Lower lobe of right lung (tissue), 2 donors: ENCODE data around the gene TLCD5. TPM values are rescaled to one million over a fixed set of nuclear protein-coding genes. Genes with fewer than 3 reads are reported as not detected.

Experiments used
- ATAC-seq, 2 donors: fragments of 200-7000 bp; cut with Tn5 transposase; one replicate each; pipeline ENCODE4 v1.9.1; 2020 to 2022; ENCODE audit warnings: mild to moderate bottlenecking in 2 of 2, moderate library complexity in 2 of 2
- DNase-seq: peaks from one replicate; pipeline ENCODE4 v3.0.0-alpha.2; 2020
- H3K27ac ChIP-seq: fragments of 200-600 bp; one replicate; pipeline ENCODE4 v1.8.0; 2022
- H3K27me3 ChIP-seq: fragments of 200-600 bp; one replicate; pipeline ENCODE4 v1.8.0; 2022; ENCODE audit warnings: low read depth
- H3K36me3 ChIP-seq: fragments of 200-600 bp; one replicate; pipeline ENCODE4 v1.8.0; 2022; ENCODE audit warnings: mild to moderate bottlenecking
- H3K4me1 ChIP-seq: fragments of 200-600 bp; one replicate; pipeline ENCODE4 v1.8.0; 2022
- H3K4me3 ChIP-seq: fragments of 200-600 bp; one replicate; pipeline ENCODE4 v1.8.0; 2022; ENCODE audit warnings: mild to moderate bottlenecking
- H3K9me3 ChIP-seq: fragments of 200-600 bp; one replicate; pipeline ENCODE4 v1.8.0; 2022
- intact Hi-C: fragments of 100-400 bp; cut with DNase I; formaldehyde crosslinking; loops from one replicate; pipeline ENCODE4 v1.11.0; 2022
- total RNA-seq: library from RNA; stranded (reverse); fragmentation: NEBNext Ultra II Directional; extraction: Animal tissue kit (Norgen Biotek cat#: 25700); gene quantifications from one replicate; pipeline ENCODE4 v1.2.1, GENCODE V29; 2021
- TF ChIP-seq, protein P1 (sequence below): fragments of 200-600 bp; IDR thresholded peaks from one replicate; pipeline ENCODE4 v1.8.0; 2022; ENCODE audit warnings: antibody characterized with exemption, mild to moderate bottlenecking
- donor health status: DM: no; HTN: yes; CAD: no; lungs with severe emphysema.

Gene TLCD5
- total RNA-seq, 1 donor from 2014 or later = 3.5 TPM

DNA sequence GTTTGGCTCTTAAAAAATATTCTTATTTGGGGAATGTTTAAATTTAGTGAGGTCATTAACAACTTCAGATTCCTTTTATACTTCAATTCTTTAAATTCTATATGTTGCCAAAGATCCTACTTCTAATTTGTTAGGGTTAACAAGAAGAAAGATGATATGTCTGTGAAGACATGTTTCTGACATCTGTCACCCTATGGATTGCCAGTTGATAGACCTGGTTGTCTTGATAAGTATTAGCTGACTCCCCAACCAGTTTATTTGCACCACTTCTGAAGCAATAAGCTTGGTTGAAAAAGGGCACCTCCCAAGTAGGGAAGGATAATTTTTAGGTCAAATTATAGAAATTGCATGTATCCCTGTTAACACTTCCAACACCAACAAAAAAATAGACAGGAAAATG, 40.4 kb downstream of the TLCD5 start:
- ATAC-seq (no peak), DNase-seq (no peak)
- Histone ChIP-seq H3K36me3 (no peaks in the 10 kb centered on the region), H3K27ac (no peak overlapping the region), H3K4me1 (peaks cover 13% of the 10 kb centered on the region), H3K27me3 (no peaks in the 10 kb centered on the region), H3K4me3 (no peak overlapping the region), H3K9me3 (no peaks in the 10 kb centered on the region)
- intact Hi-C loops = no loop called here
- TF ChIP-seq, protein P1, sequence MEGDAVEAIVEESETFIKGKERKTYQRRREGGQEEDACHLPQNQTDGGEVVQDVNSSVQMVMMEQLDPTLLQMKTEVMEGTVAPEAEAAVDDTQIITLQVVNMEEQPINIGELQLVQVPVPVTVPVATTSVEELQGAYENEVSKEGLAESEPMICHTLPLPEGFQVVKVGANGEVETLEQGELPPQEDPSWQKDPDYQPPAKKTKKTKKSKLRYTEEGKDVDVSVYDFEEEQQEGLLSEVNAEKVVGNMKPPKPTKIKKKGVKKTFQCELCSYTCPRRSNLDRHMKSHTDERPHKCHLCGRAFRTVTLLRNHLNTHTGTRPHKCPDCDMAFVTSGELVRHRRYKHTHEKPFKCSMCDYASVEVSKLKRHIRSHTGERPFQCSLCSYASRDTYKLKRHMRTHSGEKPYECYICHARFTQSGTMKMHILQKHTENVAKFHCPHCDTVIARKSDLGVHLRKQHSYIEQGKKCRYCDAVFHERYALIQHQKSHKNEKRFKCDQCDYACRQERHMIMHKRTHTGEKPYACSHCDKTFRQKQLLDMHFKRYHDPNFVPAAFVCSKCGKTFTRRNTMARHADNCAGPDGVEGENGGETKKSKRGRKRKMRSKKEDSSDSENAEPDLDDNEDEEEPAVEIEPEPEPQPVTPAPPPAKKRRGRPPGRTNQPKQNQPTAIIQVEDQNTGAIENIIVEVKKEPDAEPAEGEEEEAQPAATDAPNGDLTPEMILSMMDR = no peak

DNA sequence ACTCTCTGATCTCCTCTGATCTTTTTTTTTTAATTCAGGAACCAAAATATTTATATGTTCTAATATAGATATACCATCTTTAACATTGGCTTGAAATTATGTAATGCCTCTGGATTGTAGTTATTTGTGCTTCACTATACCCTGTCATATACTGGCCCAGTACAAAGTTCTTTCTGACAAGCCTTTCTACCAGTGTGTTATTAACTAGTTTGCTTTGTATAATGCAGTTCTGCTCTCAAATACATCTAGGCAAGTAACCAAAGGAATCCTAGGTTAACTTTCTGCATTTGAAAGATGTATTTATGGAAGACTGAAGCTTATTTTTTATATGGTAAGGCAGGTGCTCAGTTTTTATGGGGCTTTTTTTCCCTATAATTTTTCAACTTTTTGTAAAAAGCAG, 47.2 kb downstream of the TLCD5 start:
- Histone ChIP-seq H3K4me1 (peaks cover 20% of the 10 kb centered on the region), H3K27ac (no peak overlapping the region), H3K36me3 (no peaks in the 10 kb centered on the region), H3K4me3 (no peak overlapping the region), H3K27me3 (no peaks in the 10 kb centered on the region), H3K9me3 (no peaks in the 10 kb centered on the region)
- ATAC-seq (no peak), DNase-seq (no peak)
- intact Hi-C loops = no loop called here
- TF ChIP-seq, protein P1 = no peak

DNA sequence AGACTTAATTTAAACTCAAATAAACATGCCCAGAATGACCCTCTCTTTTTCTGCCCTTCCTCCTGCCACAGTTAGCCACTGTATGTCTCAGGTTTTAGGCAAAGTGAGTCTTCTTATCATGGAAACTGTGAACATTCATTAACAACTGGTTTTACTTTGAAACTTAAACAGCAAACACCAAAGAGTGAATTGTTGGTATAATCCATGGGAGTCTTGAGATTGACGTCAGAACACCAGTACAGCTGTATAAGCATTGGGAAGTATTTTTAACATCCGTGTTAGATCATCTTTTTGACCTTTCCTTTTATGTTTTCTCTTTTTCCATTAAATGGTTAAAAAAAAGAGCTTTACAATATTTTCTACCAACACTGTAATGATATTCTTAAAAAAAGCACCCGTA, 50.0 kb downstream of the TLCD5 start:
- Histone ChIP-seq H3K4me3 (no peak overlapping the region), H3K27me3 (no peaks in the 10 kb centered on the region), H3K36me3 (no peaks in the 10 kb centered on the region), H3K4me1 (peaks cover 30% of the 10 kb centered on the region), H3K9me3 (peaks cover 3% of the 10 kb centered on the region), H3K27ac (no peak overlapping the region)
- TF ChIP-seq, protein P1 = no peak
- DNase-seq (no peak), ATAC-seq (no peak)
- intact Hi-C loops = no loop called here

DNA sequence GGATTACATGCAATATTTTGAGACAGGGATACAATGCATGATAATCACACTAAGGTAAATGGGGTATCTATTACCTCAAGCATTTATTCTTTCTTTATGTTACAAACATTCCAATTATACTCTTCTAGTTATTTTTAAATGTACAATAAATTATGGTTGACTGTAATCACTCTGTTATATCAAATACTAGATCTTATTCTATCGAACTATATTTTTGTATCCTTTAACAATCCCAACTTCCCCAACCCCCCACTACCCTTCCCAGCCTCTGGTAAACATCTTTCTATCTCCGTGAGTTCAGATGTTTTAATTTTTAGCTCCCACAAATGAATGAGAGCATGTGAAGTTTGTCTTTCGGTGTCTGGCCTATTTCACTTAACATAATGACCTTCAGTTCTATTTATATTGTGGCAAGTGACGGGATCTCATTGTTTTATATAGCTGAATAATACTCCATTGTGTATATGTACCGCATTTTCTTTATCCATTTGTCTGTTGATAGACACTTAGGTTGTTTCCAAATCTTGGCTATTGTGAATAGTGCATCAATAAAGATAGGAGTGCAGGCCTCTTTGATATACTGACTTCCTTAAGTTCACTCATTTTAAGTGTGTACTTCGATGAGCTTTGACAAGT, 51.6 kb downstream of the TLCD5 start:
- no peaks in the 10 kb centered on the region for H3K27me3 ChIP-seq
- ATAC-seq (no peak), DNase-seq (no peak)
- peaks cover 3% of the 10 kb centered on the region for H3K9me3 ChIP-seq
- intact Hi-C loops = no loop called here
- H3K4me1 ChIP-seq = peaks cover 29% of the 10 kb centered on the region
- H3K36me3 ChIP-seq = no peaks in the 10 kb centered on the region
- TF ChIP-seq, protein P1 = no peak
- H3K4me3 ChIP-seq = no peak overlapping the region
- H3K27ac ChIP-seq = no peak overlapping the region

DNA sequence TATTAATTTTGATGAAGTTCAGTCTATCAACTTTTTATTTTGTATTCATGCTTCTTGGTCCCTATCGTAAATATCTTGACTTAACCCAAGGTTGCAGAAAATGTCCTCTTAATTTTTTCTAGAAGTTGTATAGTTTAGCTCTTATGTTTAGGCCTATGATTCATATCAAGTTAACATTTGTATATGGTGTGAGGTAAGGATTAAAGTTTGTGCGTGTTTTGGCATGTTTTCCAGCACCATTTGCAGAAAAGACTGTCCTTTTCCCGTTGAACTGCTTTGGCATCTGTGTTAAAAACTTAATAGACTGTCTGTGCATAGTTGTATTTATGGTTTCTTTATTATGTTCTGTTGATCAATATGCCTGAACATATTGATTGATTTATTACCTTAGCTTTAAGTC, 53.4 kb downstream of the TLCD5 start:
- no peak overlapping the region for H3K27ac ChIP-seq
- no peak for DNase-seq
- peaks cover 3% of the 10 kb centered on the region for H3K9me3 ChIP-seq
- H3K4me3 ChIP-seq = no peak overlapping the region
- H3K36me3 ChIP-seq = no peaks in the 10 kb centered on the region
- peaks cover 19% of the 10 kb centered on the region for H3K4me1 ChIP-seq
- no peaks in the 10 kb centered on the region for H3K27me3 ChIP-seq
- TF ChIP-seq, protein P1 = no peak
- ATAC-seq = no peak
- intact Hi-C loops = no loop called here
